H1 (cell line): Measurements from ENCODE around the gene TAS2R40.

ENCODE experiments used
- CEBPB ChIP-seq: IDR thresholded peaks from 2 replicates; pipeline ENCODE4 v1.6.1; 2012; ENCODE audit warnings: low read depth, low read length
- CTBP2 ChIP-seq: IDR thresholded peaks from 2 replicates; pipeline ENCODE4 v1.7.0; 2011; ENCODE audit warnings: borderline replicate concordance, mild to moderate bottlenecking, moderate library complexity, mixed read lengths, low read length; ENCODE audit not compliant: insufficient read depth, insufficient read length
- CTCF ChIP-seq, 3 experiments: IDR thresholded peaks; 1 replicate in 2 of 3; 2 replicates in 1 of 3; pipeline versions ENCODE4 v1.5.1 to v1.6.1; 2011; ENCODE audit warnings: low read length in 3 of 3, mild to moderate bottlenecking in 3 of 3, inconsistent platforms in 2 of 3, low read depth in 1 of 3, moderate library complexity in 1 of 3; ENCODE audit not compliant: insufficient read depth in 1 of 3; ENCODE audit errors: control extremely low read depth in 1 of 3
- EGR1 ChIP-seq: IDR thresholded peaks from 2 replicates; pipeline ENCODE4 v1.6.1; 2011; ENCODE audit warnings: low read depth, low read length, borderline replicate concordance
- EP300 ChIP-seq, 2 experiments: IDR thresholded peaks; 1 replicate in 1 of 2; 2 replicates in 1 of 2; pipeline ENCODE4 v1.6.1; 2011 to 2012; ENCODE audit warnings: low read depth in 2 of 2, low read length in 2 of 2, mild to moderate bottlenecking in 2 of 2, borderline replicate concordance in 1 of 2, inconsistent platforms in 1 of 2, moderate library complexity in 1 of 2
- POLR2A ChIP-seq, 2 experiments: IDR thresholded peaks; 1 replicate in 1 of 2; 2 replicates in 1 of 2; pipeline ENCODE4 v1.6.1; 2011; ENCODE audit warnings: low read depth in 2 of 2, low read length in 2 of 2, mild to moderate bottlenecking in 2 of 2; ENCODE audit errors: control extremely low read depth in 1 of 2
- SIX5 ChIP-seq: IDR thresholded peaks from 2 replicates; pipeline ENCODE4 v1.6.1; 2011; ENCODE audit warnings: mild to moderate bottlenecking, low read depth, low read length
- TAF1 ChIP-seq: IDR thresholded peaks from 2 replicates; pipeline ENCODE4 v1.6.1; 2011; ENCODE audit warnings: mild to moderate bottlenecking, low read depth, low read length

- TF ChIP-seq EP300 (IDR thresholded peaks at IDR 0.05; ENCODE audit: borderline replicate concordance in 1 of 2, low read depth in 2 of 2, low read length in 2 of 2) (no peak), POLR2A (IDR thresholded peaks at IDR 0.05; ENCODE audit: control extremely low read depth in 1 of 2, low read depth in 2 of 2, low read length in 2 of 2) (no peak), TAF1 (no peak), CTCF (IDR thresholded peaks at IDR 0.05; ENCODE audit: control extremely low read depth in 1 of 3, insufficient read depth in 1 of 3, low read depth in 1 of 3, low read length in 3 of 3) (no peak), EGR1 (no peak), SIX5 (no peak), CEBPB (no peak), CTBP2 (no peak)
These were observed 20.5 kb downstream of the TAS2R40 start for GRCh38 chr7:143242306-143242705.
